Stimulated activated CD8-positive, alpha-beta memory T cell treated with anti-CD3 and anti-CD28 coated beads, Interleukin-12 subunit alpha, Interleukin-12 subunit beta, amount 100 ng/mL, for 1 hour (primary cell): ENCODE measurements around the gene SH3GL1.

Source experiments
- DNase-seq: peaks from one replicate; pipeline ENCODE4 v3.0.0-alpha.2; 2020; ENCODE audit warnings: low read depth

The SH3GL1 gene

GRCh38 chr19:4431808-4432674, 31.7 kb upstream of the SH3GL1 start:
- DNase-seq, result no peak

GRCh38 chr19:4431296-4431695, 30.9 kb upstream of the SH3GL1 start:
- DNase-seq, result no peak

GRCh38 chr19:4430760-4431159, 30.4 kb upstream of the SH3GL1 start:
- DNase-seq, result no peak

DNA sequence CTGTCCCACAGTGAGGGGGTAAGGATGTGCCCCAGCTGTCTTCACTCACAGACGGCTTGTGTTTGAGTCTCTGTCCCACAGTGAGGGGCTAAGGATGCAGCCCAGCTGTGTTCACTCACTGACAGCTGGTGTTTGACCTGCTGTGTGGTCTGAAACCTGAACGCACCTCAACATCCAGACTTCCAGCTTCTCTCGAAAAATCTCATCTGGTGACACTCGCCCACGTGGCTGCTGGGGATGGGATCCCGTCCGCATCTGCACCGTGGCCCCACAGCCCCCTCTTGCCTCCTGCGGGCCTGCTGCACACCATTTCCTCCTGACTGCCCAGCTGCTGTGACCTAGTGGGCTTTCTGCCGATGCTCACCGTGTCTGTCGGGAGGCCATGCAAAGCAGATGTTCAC, 29.4 kb upstream of the SH3GL1 start:
- no peak for DNase-seq

DNA sequence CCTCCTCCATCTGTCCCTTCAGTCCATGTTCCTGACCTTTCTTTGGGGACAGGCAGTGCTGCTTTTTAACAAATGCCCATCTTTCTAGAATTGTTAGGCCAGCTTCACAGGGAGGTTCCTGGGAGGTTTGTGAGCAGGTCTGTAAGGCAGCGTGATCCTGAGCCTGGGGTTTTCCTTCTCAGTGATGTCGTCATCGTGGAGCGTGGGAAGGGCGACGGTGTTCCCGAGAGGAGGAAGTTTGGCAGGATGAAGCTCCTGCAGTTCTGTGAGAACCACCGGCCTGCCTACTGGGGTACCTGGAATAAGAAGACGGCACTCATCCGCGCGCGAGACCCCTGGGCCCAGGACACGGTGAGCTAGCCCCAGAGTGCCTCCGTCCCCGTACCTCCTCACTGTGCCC, 28.9 kb upstream of the SH3GL1 start:
- DNase-seq, result no peak

DNA sequence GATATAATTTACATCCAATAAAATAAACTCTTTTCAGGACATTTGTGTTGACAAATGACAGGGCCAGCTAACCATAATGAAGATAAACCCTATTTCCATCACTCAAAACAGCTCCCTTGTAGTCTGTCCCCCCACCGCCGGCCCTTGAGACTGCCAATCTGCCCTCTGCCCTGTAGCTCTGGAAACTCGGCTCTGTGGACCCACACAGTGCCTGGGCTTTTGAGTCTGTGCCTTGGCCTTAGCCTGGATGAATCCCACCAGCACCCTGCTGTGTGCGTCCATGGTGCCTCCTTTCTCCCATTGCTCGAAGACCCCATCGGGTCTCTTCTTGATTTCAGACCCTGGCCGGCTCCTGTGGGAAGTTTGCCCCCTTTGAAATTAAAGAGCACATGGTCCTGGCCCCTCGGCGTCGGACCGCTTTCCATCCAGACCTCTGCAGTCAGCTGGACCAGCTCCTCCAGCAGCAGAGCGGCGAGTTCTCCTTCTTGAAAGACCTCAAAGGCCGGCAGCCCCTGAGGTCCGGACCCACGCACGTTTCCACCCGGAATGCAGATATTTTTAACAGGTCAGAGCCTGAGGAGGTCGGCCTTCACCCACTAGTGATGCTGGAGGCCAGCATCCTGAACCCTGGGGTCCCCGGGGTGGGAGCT, 28.1 kb upstream of the SH3GL1 start:
- no peak for DNase-seq

GRCh38 chr19:4425537-4425936, 25.2 kb upstream of the SH3GL1 start:
- DNase-seq, result no peak

- no peak for DNase-seq
These were observed 23.2 kb upstream of the SH3GL1 start for GRCh38 chr19:4423416-4424126.

- DNase-seq, result no peak
These were observed 15.9 kb upstream of the SH3GL1 start for GRCh38 chr19:4416268-4416667.

GRCh38 chr19:4415352-4415751, 15.0 kb upstream of the SH3GL1 start:
- no peak for DNase-seq

DNA sequence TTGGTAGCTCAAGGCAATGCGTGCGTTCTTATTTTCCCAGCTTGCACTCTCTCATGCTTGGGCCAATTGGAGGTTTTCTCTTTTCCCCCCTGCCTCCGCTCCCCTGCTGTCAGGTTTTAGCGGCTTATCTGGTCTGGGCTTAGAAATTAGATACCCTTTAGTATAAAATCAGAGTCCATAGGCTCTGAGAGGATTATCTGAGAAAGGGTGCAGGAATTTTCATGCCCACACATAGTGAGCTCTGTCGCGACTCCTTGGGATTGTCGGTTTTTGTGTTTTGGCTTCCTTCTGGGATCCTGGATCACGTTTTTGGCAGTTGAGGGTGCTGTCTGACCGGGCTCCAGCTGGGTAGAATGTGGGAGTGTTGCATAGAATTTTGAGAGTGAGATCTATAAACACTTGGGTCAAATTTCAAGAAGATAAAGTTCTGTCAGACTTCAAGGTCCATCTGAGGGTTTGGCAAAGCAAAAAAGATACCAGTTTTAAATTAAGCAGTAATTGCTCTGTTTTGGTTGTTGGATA, 14.5 kb upstream of the SH3GL1 start:
- DNase-seq, result no peak

DNA sequence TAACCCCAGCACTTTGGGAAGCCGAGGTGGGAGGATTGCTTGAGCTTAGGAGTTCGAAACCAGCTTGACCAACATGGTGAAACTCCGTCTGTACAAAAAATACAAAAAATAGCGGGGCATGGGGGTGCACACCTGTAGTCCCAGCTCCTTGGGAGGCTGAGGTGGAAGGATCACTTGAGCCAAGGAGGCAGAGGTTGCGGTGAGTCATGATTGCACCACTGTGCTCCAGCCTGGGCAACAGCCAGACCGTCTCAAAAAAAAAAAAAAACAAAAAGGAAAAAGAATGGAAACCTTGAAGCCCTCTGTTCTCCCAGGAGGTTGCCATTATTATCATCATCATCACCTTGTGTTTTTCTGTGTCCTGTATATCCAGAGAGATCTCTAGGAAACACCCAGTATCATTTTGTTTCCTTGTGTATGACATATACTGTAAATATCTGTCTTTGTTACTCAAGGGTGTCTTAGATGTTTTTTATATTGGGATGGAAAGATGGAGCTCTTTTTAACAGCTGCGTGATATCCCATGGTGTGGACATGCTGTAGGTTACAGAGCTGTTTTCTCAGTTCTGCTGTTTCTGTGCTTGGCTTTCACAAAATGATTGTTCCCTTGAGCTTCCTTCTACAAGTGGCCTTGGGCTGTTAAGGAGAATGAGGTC, 13.9 kb upstream of the SH3GL1 start:
- DNase-seq, result no peak

DNA sequence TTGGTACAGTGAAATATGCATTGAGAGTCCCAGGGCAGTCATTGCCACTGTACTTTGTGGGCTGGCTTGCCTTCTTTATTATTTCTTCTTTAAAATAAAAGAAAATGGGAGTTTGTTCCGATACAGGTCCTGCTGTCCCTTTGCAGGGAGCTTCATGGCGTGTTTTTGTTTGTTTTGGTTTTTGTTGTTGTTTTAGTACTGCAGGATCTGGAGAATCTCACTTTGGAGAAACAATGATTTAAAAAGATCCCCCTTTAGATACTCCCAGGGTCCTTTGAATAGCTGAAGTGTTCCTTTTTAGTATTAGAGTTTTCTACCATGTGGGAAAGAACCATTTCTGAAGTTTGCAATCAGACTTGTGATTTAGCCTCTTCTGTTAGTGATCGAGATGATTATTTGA, 13.2 kb upstream of the SH3GL1 start:
- DNase-seq, result no peak

GRCh38 chr19:4409123-4409933, 9.0 kb upstream of the SH3GL1 start:
- DNase-seq, result no peak

DNA sequence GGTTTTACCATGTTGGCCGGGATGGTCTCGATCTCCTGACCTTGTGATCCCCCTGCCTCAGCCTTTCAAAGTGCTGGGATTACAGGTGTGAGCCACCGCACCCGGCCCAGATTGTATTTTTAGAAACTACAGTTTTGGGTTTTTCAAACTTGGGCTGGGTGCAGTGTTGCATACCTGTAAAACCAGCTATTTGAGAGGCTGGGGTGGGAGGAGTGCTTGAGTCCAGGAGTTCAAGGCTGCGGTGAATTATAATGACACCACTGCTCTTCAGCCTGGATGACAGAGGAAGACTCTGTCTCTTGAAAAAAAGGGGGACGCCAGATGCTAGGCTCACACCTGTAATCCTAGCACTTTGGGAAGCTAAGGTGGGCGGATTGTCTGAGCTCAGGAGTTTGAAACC, 6.3 kb upstream of the SH3GL1 start:
- no peak for DNase-seq

- DNase-seq, result no peak
These were observed 5.6 kb upstream of the SH3GL1 start for GRCh38 chr19:4405977-4406376.

- no peak for DNase-seq
These were observed 2.8 kb upstream of the SH3GL1 start for GRCh38 chr19:4403005-4403761.

DNA sequence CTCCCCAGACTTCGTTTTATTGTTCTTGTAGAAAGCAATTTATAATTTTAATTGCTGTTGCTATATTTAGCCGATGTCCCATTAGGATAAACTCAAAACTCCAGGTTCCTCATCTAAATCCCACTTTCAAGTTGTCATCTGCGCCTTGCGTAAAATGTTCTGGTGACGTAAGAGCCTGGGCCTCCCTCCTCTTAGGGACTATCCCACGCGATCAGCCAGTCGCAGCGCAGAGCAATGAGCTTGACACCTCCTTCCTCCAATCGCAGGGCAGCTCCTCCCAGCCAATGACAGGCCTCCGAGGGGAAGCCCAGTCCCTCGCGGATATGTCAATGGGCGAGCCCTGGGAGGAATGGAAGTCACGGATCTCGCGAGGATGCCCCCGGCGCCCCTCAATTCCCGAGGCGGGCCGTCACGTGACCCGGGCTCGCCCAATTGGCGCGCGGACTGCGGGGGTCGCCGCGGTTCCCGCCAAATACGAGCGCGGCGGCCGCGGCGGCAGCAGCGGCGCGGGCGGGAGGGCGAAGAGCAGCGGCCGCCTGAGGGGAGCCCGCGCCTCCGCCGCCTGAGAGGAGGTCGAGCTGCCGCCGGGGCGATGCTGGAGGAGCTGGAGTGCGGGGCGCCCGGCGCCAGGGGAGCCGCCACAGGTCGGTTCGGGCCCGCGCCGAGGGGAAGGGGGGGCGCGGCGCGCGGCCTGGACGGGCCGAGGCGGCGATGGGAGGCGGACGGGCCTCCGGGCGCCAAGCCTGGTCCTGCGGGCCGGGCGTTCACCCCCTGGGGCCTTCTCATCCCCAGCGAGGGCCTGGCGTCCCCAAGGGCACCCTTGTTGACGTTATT, 2.0 kb upstream of the SH3GL1 start, which contains the start of gene CHAF1A:
Gene CHAF1A (plus strand): TSS at position 470 of the 834 bp plus-strand sequence. CDS start 123 bp downstream, at position 593.
- DNase-seq, result peak; percentile 98

DNA sequence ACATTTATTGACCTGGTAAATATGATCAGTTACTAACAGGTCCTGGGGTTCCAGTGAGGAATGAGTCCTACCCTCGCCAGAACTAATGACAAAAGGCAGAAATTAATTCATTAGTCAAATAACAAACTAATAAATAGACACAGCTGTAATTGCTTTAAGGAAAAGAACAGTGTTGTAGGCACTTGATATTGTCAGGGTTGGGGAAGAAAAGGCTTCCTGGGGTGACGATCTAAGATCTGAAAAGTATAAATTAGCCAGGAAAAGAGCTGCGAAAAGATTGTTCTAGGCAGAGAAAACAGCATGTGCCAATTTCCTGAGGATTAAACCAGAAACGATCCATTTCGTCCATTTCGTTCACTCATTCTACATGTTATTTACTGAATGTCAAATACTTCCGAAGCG, 1.4 kb upstream of the SH3GL1 start:
- no peak for DNase-seq

DNA sequence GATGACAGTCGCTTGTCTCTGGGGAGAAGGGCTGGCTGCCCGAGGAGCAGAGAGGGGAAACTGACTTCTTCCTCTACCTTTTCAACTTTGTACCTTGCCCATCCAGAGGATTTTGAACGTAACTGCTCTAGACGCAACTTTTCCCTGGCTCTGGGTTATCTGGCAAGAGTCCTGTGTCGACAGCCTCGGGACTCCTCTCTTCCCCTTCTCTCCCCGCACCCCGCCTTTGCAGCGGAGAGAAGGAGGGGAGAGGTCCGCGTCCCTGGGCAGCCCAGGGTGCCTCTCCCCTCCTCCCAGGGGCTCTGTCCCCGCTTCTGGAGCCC, 574 bp downstream of the SH3GL1 start:
- DNase-seq, result no peak
